Peyer's patch (tissue), 4 donors: ENCODE results near the gene PNPLA3.

Source experiments
- CTCF ChIP-seq, 6 experiments: fragments of 450-650 bp in 4 of 6; fragments of 200-600 bp in 2 of 6; sonication (generic) in 1 of 6; IDR thresholded peaks; one replicate each; pipeline ENCODE4 v1.5.1; 2017 to 2019; ENCODE audit warnings: antibody characterized with exemption in 6 of 6, mild to moderate bottlenecking in 3 of 6, moderate library complexity in 1 of 6
- POLR2A ChIP-seq, 2 donors: fragments of 450-650 bp; IDR thresholded peaks; one replicate each; pipeline ENCODE4 v1.5.1; 2017; ENCODE audit warnings: antibody characterized with exemption in 2 of 2, mild to moderate bottlenecking in 2 of 2, moderate library complexity in 2 of 2

GRCh38 chr22:43923191-43923590, 414 bp upstream of the PNPLA3 start:
- no peak for TF ChIP-seq CTCF (IDR thresholded peaks at IDR 0.05)
- TF ChIP-seq POLR2A (IDR thresholded peaks at IDR 0.05): no peak
